Right lobe of liver (tissue), 4 donors: ENCODE measurements around the gene PRKCQ.

ENCODE experiments used
- POLR2A ChIP-seq: fragments of 450-650 bp; IDR thresholded peaks from one replicate; pipeline ENCODE4 v1.6.1; 2017; ENCODE audit warnings: antibody characterized with exemption, mild to moderate bottlenecking
- TF ChIP-seq, protein P1 (sequence below), 4 donors: fragments of 200-600 bp in 3 of 4; fragments of 450-650 bp in 1 of 4; IDR thresholded peaks; one replicate each; pipeline versions ENCODE4 v1.5.1 to v1.8.0; 2016 to 2022; ENCODE audit warnings: antibody characterized with exemption in 4 of 4, mild to moderate bottlenecking in 2 of 4
- donor health status: DM: no; HTN: no; CAD: no.
- donor health status: DM: no; HTN: no; CAD: no.
- donor health status: DM: no; HTN: yes; CAD: no.

DNA sequence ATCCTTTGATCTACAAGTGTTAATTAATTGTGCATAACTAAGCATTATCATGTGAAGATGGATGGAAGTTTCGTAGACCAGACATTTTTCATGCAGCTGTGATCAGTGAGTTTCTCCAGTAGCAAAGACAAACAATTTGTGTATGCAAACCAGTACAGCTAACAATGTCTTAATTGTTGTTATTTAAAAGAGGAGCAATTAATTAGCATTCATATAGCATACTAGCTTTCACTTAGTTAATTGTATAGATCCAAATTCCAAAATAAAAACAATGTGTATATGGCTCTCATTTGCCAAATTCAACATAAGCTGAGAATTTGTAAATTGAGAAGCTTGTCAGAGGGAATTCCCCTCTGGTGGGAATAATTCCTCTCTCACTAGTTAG, 22.6 kb upstream of the PRKCQ start:
- TF ChIP-seq, protein P1, sequence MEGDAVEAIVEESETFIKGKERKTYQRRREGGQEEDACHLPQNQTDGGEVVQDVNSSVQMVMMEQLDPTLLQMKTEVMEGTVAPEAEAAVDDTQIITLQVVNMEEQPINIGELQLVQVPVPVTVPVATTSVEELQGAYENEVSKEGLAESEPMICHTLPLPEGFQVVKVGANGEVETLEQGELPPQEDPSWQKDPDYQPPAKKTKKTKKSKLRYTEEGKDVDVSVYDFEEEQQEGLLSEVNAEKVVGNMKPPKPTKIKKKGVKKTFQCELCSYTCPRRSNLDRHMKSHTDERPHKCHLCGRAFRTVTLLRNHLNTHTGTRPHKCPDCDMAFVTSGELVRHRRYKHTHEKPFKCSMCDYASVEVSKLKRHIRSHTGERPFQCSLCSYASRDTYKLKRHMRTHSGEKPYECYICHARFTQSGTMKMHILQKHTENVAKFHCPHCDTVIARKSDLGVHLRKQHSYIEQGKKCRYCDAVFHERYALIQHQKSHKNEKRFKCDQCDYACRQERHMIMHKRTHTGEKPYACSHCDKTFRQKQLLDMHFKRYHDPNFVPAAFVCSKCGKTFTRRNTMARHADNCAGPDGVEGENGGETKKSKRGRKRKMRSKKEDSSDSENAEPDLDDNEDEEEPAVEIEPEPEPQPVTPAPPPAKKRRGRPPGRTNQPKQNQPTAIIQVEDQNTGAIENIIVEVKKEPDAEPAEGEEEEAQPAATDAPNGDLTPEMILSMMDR (IDR thresholded peaks at IDR 0.05): no peak
- no peak for TF ChIP-seq POLR2A
